ENCODE measurements around the gene ZNHIT2. TPM values are rescaled to one million over a fixed set of nuclear protein-coding genes. Genes with fewer than 3 reads are reported as not detected.

ZNHIT2 gene
- total and polyA plus RNA-seq, 10 of the 15 experiments (the other 5 are each of a cell fraction or from before 2014, with no cell fraction given), result 0.24 to 20.4 (median 15.5) TPM; not detected in 1

DNA sequence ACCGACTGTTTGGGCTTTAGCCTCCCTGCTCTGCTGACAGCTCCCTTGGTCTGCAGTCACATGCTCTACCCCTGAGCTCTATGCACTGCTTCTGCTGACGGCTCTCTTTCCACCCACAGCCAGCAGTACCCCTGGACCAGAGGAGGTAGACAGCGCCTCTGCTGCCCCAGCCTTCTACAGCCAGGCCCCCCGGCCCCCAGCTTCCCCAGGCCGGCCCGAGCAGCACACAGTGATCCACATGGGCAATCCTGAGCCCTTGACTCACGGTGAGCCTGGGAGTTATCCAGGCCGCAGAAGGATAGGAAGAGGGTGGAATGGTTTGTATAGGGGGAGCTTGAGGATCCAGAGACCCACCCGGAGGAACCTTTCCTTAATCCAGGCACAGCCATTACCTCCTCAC is 30.7 kb downstream of the ZNHIT2 start (continued):
- no peak for TF ChIP-seq NFYB (IDR thresholded peaks at IDR 0.05; ENCODE audit: insufficient read depth, low read depth, low read length)
- TF ChIP-seq YBX1 (IDR thresholded peaks at IDR 0.05), result no peak
- TF ChIP-seq BRCA1 (IDR thresholded peaks at IDR 0.05; ENCODE audit: low read depth, low read length), result no peak
- TF ChIP-seq RUNX3 (IDR thresholded peaks at IDR 0.05; ENCODE audit: low read length), result no peak

GRCh38 chr11:65085446-65085845 is 32.1 kb downstream of the ZNHIT2 start:
- Histone ChIP-seq H3K9me3 (replicated peaks; ENCODE audit: control insufficient read depth, insufficient read depth, low read length) (no peaks in the 10 kb centered on the region), H3K4me3 (peak overlapping the region; percentile 86; the same call in 1 of the 2 replicates), H3K9ac (ENCODE audit: control insufficient read depth, insufficient read depth, low read length) (peak overlapping the region; percentile 87; the same call in 1 of the 2 replicates), H2AFZ (ENCODE audit: control insufficient read depth, low read depth, low read length) (no peak overlapping the region), H3K27me3 (replicated peaks in 1 of 2; ENCODE audit: control insufficient read depth in 2 of 2, insufficient read depth in 2 of 2, low read length in 1 of 2) (no peaks in the 10 kb centered on the region), H3K4me1 (ENCODE audit: control insufficient read depth, insufficient read depth, low read length) (peaks cover 13% of the 10 kb centered on the region), H3K4me2 (ENCODE audit: control insufficient read depth, insufficient read depth) (peak overlapping the region; percentile 68), H4K20me1 (ENCODE audit: control insufficient read depth, insufficient read depth) (no peaks in the 10 kb centered on the region), H3K36me3 (ENCODE audit: control insufficient read depth in 2 of 2, insufficient read depth in 2 of 2, low read length in 1 of 2) (peaks cover 5 to 15% of the 10 kb centered on the region in 2 experiments), H3K27ac (ENCODE audit: control insufficient read depth, insufficient read depth) (no peak overlapping the region), H3K79me2 (ENCODE audit: control insufficient read depth, insufficient read depth, low read length) (peaks cover 42% of the 10 kb centered on the region)
- ATAC-seq (no peak), FAIRE-seq (no peak), DNase-seq (ENCODE audit: low read depth, low spot score) (no peak)
- 82% methylated on average over 4 of the region's 4 CpGs for WGBS (ENCODE audit: insufficient coverage, insufficient replicate concordance, low lambda C conversion rate, missing lambda C conversion rate)
- POLR2A ChIA-PET, result no interaction called here
- intact Hi-C loops (cut with micrococcal nuclease; ENCODE audit: unreplicated experiment) (loop anchor here (2.0 kb wide), 1 partner anchor 73 kb away; no protein-coding TSS in a partner anchor), in situ Hi-C loops (cut with MboI) (no loop called here)
- SMC1A ChIA-PET (ENCODE audit: uncharacterized antibody, unreplicated experiment), result interaction anchor here (0.8 kb wide), 2 partner anchors 9 to 32 kb away, joined by 3 read pairs; partner anchors contain the start of gene ZNHIT2
- RAD21 ChIA-PET (ENCODE audit: unreplicated experiment), result interaction anchor here (1.0 to 1.2 kb wide), 2 partner anchors 8 to 10 kb away, joined by 3 read pairs; no protein-coding TSS in a partner anchor
- BruUV-seq (replicated peaks), result no TSS peak
- no peak for TF ChIP-seq TCF3 (IDR thresholded peaks at IDR 0.05; ENCODE audit: borderline replicate concordance, insufficient read depth, low read depth, low read length)
- TF ChIP-seq CBX5 (IDR thresholded peaks at IDR 0.05; ENCODE audit: low read depth), result no peak
- TF ChIP-seq ZNF622 (IDR thresholded peaks at IDR 0.05), result no peak
- no peak for TF ChIP-seq CBX3 (IDR thresholded peaks at IDR 0.05; ENCODE audit: borderline replicate concordance, low read depth)
- no peak for TF ChIP-seq RAD51 (IDR thresholded peaks at IDR 0.05)
- CTCF ChIA-PET, result interaction anchor here (0.8 to 1.5 kb wide), 6 partner anchors 14 to 244 kb away, joined by 3 to 5 read pairs (median 3); partner anchors contain the start of genes FAU, MRPL49 and TM7SF2

All from GM12878 (cell line).